Heart left ventricle (tissue), 16 donors: ENCODE results near the gene CSTB. TPM values are rescaled to one million over a fixed set of nuclear protein-coding genes. Genes with fewer than 3 reads are reported as not detected.

Experiments
- ATAC-seq, 4 donors: fragments of 200-7000 bp; cut with Tn5 transposase; one replicate each; pipeline ENCODE4 v1.9.1; 2020 to 2022; ENCODE audit warnings: moderate library complexity in 4 of 4, mild to moderate bottlenecking in 3 of 4, moderate number of reproducible peaks in 1 of 4
- DNase-seq, 5 donors: peaks; one replicate each; pipeline ENCODE4 v3.0.0-alpha.2; 2020
- H3K27ac ChIP-seq, 12 donors: fragments of 200-600 bp; sonication (generic) in 4 of 12; one replicate each; pipeline versions ENCODE4 v1.5.0 to v1.8.0; 2016 to 2022; ENCODE audit warnings: mild to moderate bottlenecking in 2 of 12
- H3K27me3 ChIP-seq, 9 donors: fragments of 200-600 bp; sonication (generic) in 2 of 9; one replicate each; pipeline versions ENCODE4 v1.5.1 to v1.8.0; 2016 to 2022; ENCODE audit warnings: mild to moderate bottlenecking in 3 of 9
- H3K36me3 ChIP-seq, 9 donors: fragments of 200-600 bp; sonication (generic) in 2 of 9; one replicate each; pipeline versions ENCODE4 v1.5.0 to v1.8.0; 2018 to 2022; ENCODE audit warnings: mild to moderate bottlenecking in 2 of 9
- H3K4me1 ChIP-seq, 12 donors: fragments of 200-600 bp; sonication (generic) in 4 of 12; one replicate each; pipeline versions ENCODE4 v1.5.0 to v1.8.0; 2016 to 2022; ENCODE audit warnings: mild to moderate bottlenecking in 3 of 12
- H3K4me3 ChIP-seq, 12 donors: fragments of 200-600 bp; sonication (generic) in 4 of 12; one replicate each; pipeline versions ENCODE4 v1.5.0 to v1.8.0; 2017 to 2022; ENCODE audit warnings: mild to moderate bottlenecking in 9 of 12, moderate library complexity in 4 of 12
- H3K9me3 ChIP-seq, 12 donors: fragments of 200-600 bp; sonication (generic) in 4 of 12; one replicate each; pipeline versions ENCODE4 v1.5.0 to v1.8.0; 2016 to 2022; ENCODE audit warnings: mild to moderate bottlenecking in 1 of 12
- CTCF ChIP-seq, 12 donors: fragments of 200-600 bp; sonication (generic) in 4 of 12; IDR thresholded peaks; one replicate each; pipeline versions ENCODE4 v1.5.0 to v1.8.0; 2018 to 2022; ENCODE audit warnings: antibody characterized with exemption in 12 of 12, mild to moderate bottlenecking in 5 of 12
- POLR2A ChIP-seq, 2 donors: fragments of 450-650 bp; IDR thresholded peaks; one replicate each; pipeline ENCODE4 v1.6.1; 2017; ENCODE audit warnings: antibody characterized with exemption in 2 of 2, mild to moderate bottlenecking in 2 of 2, moderate library complexity in 2 of 2
- WGBS, 4 donors: extraction: QIAGEN DNeasy Blood & Tissue Kit in 2 of 4; methylation state at CpG; one replicate each; pipeline versions ENCODE4 v1.1.5 to v1.1.7; 2013 to 2018; 5-methylcytosine and 5-hydroxymethylcytosine counted together
- intact Hi-C, 10 donors: fragments of 100-400 bp; cut with DNase I; formaldehyde crosslinking; loops; one replicate each; pipeline versions ENCODE4 v1.11.1 to v1.14.2; 2022
- polyA plus RNA-seq, 2 donors: library from polyadenylated mRNA; stranded (reverse); fragments of 200-250 nt; gene quantifications; one replicate each; pipeline ENCODE4 v1.2.3, GENCODE V29; 2013
- total RNA-seq, 9 donors: library from RNA; depleted of rRNA in 2 of 9; stranded (reverse); fragments of >200 nt in 2 of 9; fragmentation: NEBNext Ultra II Directional in 3 of 9; extraction: Animal tissue kit (Norgen Biotek cat#: 25700) in 3 of 9; gene quantifications; one replicate each; pipeline versions ENCODE4 v1.1.0 to v1.2.4, GENCODE V29; 2016 to 2023
- donor health status: ischemic (EF 13 %, LVEDD 7.1; RV severe dilation, severe dysfunction).
- donor health status: healthy with polysubstance abuse.
- donor health status: DM: no; HTN: yes; CAD: no.
- donor health status: DM: no; HTN: no; CAD: no.
- donor health status: ischemic (EF 25% LVEDD 6.9; RV normal size, moderate dysfunction).
- donor health status: ischemic (EF 25% LVEDD 5.7; RV mildly dilated, moderate dysfunction).
- donor health status: healthy.
- donor health status: DM: yes; HTN: yes; CAD: no.
- donor health status: ischemic (EF 35%, LVEDD 5.7; RV mildly dilated, moderate dysfunction).
- donor health status: nonischemic (EF 11% LVEDD 7.7; RV severe dilation, severe dysfunction).
- donor health status: DM: yes; HTN: yes; CAD: no.
- donor health status: PGD.
- donor health status: ischemic (EF 29% LVEDD 5.4; RV normal size, mild dysfunction).
- donor health status: nonischemic (EF 23%, LVEDD 6.1; RV moderate dilation, normal function).

Gene CSTB
- total and polyA plus RNA-seq, 11 donors, result 7.8 to 77.0 (median 36.1) TPM

GRCh38 chr21:43745772-43746517, 30.2 kb downstream of the CSTB start:
- Histone ChIP-seq H3K27me3 (no peaks in the 10 kb centered on the region), H3K4me3 (no peak overlapping the region), H3K27ac (no peak overlapping the region), H3K36me3 (peaks cover 0 to 86% (median 68%) of the 10 kb centered on the region in 9 donors), H3K4me1 (no peaks in the 10 kb centered on the region), H3K9me3 (no peaks in the 10 kb centered on the region)
- intact Hi-C loops, result no loop called here
- DNase-seq (no peak), ATAC-seq (no peak)
- WGBS, 4 donors, result 73 to 79% (median 78%) methylated on average over 16 of the region's 16 CpGs
- no peak for TF ChIP-seq POLR2A (IDR thresholded peaks at IDR 0.05)

- 95 to 98% (median 98%) methylated on average over 18 of the region's 18 CpGs for WGBS, 4 donors
- H3K4me1 ChIP-seq, result no peaks in the 10 kb centered on the region
- H3K9me3 ChIP-seq, result no peaks in the 10 kb centered on the region
- intact Hi-C loops, result no loop called here
- no peak for TF ChIP-seq POLR2A (IDR thresholded peaks at IDR 0.05)
- TF ChIP-seq CTCF (IDR thresholded peaks at IDR 0.05), result no peak
- no peak overlapping the region for H3K27ac ChIP-seq
- peaks cover 0 to 75% (median 63%) of the 10 kb centered on the region in 9 donors for H3K36me3 ChIP-seq
- no peak overlapping the region for H3K4me3 ChIP-seq
- DNase-seq (no peak), ATAC-seq (no peak)
- no peaks in the 10 kb centered on the region for H3K27me3 ChIP-seq
Observed at GRCh38 chr21:43744725-43745124, 31.4 kb downstream of the CSTB start.

- Histone ChIP-seq H3K27me3 (no peaks in the 10 kb centered on the region), H3K4me3 (no peak overlapping the region), H3K27ac (no peak overlapping the region), H3K4me1 (no peaks in the 10 kb centered on the region), H3K9me3 (no peaks in the 10 kb centered on the region), H3K36me3 (peaks cover 0 to 70% (median 57%) of the 10 kb centered on the region in 9 donors)
- intact Hi-C loops, result no loop called here
- TF ChIP-seq CTCF (IDR thresholded peaks at IDR 0.05), result no peak
- TF ChIP-seq POLR2A (IDR thresholded peaks at IDR 0.05), result no peak
- DNase-seq, result no peak
- 91 to 99% (median 97%) methylated on average over 8 of the region's 8 CpGs for WGBS, 4 donors
- no peak for ATAC-seq
Observed at GRCh38 chr21:43743947-43744346, 32.2 kb downstream of the CSTB start.

GRCh38 chr21:43741423-43742096, 34.5 kb downstream of the CSTB start:
- Histone ChIP-seq H3K27ac (no peak overlapping the region), H3K36me3 (peaks cover 0 to 60% (median 43%) of the 10 kb centered on the region in 9 donors)
- intact Hi-C loops, result no loop called here

More at GRCh38 chr21:43741423-43742096, 34.5 kb downstream of the CSTB start:
- ATAC-seq (no peak), DNase-seq (no peak)
- no peak for TF ChIP-seq CTCF (IDR thresholded peaks at IDR 0.05)
- no peak for TF ChIP-seq POLR2A (IDR thresholded peaks at IDR 0.05)
- no peaks in the 10 kb centered on the region for H3K9me3 ChIP-seq
- no peaks in the 10 kb centered on the region for H3K27me3 ChIP-seq
- no peak overlapping the region for H3K4me3 ChIP-seq
- H3K4me1 ChIP-seq, result no peaks in the 10 kb centered on the region
- WGBS, 4 donors, result 72 to 100% (median 77%) methylated on average over 3 to 24 of the region's 28 CpGs
